ENCODE data around the gene CD82. TPM values are rescaled to one million over a fixed set of nuclear protein-coding genes. Genes with fewer than 3 reads are reported as not detected.
A peak's percentile ranks its signal among the peaks of the same experiment; 100 is the strongest.

CD82 gene
- total and polyA plus RNA-seq, 4 experiments from 2014 or later = 130 to 260 (median 191) TPM

GRCh38 chr11:44565953-44566949 lies 788 bp downstream of the CD82 start:
- H3K27me3 Mint-ChIP-seq = no peaks in the 10 kb centered on the region
- DNase-seq = peak in 1 of 5 donors; percentile 50
- ChIA-PET POLR2A (ENCODE audit: partially characterized antibody) (interaction anchor here (0.6 to 18.5 kb wide), 10 partner anchors 8 to 328 kb away, joined by 3 to 397 read pairs (median 5); no protein-coding TSS in a partner anchor), CTCF (ENCODE audit: partially characterized antibody) (interaction anchor here (1.2 to 22.2 kb wide), 7 partner anchors 8 to 345 kb away, joined by 3 to 699 read pairs (median 17); no protein-coding TSS in a partner anchor)
- peak overlapping the region; percentile 93 to 96 (median 95) for H3K27ac Mint-ChIP-seq
- no peaks in the 10 kb centered on the region for H3K9me3 Mint-ChIP-seq
- Histone ChIP-seq H3K4me3 (ENCODE audit: low read length in 2 of 2) (peak overlapping the region; percentile 59 to 97), H3K4me1 (ENCODE audit: insufficient read depth, low read length) (peaks cover 53% of the 10 kb centered on the region), H3K9me3 (ENCODE audit: control insufficient read depth in 1 of 2, low read length in 2 of 2) (no peaks in the 10 kb centered on the region), H3K27ac (ENCODE audit: low read depth, low read length) (peak overlapping the region; percentile 82), H3K36me3 (ENCODE audit: insufficient read depth, low read length) (no peaks in the 10 kb centered on the region), H3K27me3 (ENCODE audit: insufficient read depth, low read length) (no peaks in the 10 kb centered on the region)
- intact Hi-C loops (cut with micrococcal nuclease) = loop anchor here (1.0 to 10.0 kb wide), 7 partner anchors 9 to 779 kb away; partner anchors contain the start of genes PRDM11 and TSPAN18
- peak overlapping the region; percentile 85 to 94 (median 92) for H3K4me3 Mint-ChIP-seq
- peaks cover 0 to 22% of the 10 kb centered on the region in 2 donors for H3K36me3 Mint-ChIP-seq
- peaks cover 46 to 90% (median 58%) of the 10 kb centered on the region in 4 donors for H3K4me1 Mint-ChIP-seq

- CTCF ChIA-PET (ENCODE audit: partially characterized antibody) = interaction anchor here (2.3 to 22.2 kb wide), 4 partner anchors 9 to 47 kb away, joined by 6 to 699 read pairs (median 59); no protein-coding TSS in a partner anchor
- Histone ChIP-seq H3K27me3 (ENCODE audit: insufficient read depth, low read length) (no peaks in the 10 kb centered on the region), H3K36me3 (ENCODE audit: insufficient read depth, low read length) (no peaks in the 10 kb centered on the region), H3K4me3 (ENCODE audit: low read length in 2 of 2) (peak overlapping the region; percentile 59 to 97), H3K4me1 (ENCODE audit: insufficient read depth, low read length) (peaks cover 62% of the 10 kb centered on the region), H3K9me3 (ENCODE audit: control insufficient read depth in 1 of 2, low read length in 2 of 2) (no peaks in the 10 kb centered on the region), H3K27ac (ENCODE audit: low read depth, low read length) (peak overlapping the region; percentile 82)
- Mint-ChIP-seq H3K4me1 (peaks cover 54 to 96% (median 66%) of the 10 kb centered on the region in 4 donors), H3K36me3 (peaks cover under 1 to 29% of the 10 kb centered on the region in 2 donors), H3K27ac (peak overlapping the region; percentile 93 to 96 (median 95)), H3K4me3 (peak overlapping the region; percentile 85 to 94 (median 92)), H3K27me3 (no peaks in the 10 kb centered on the region), H3K9me3 (no peaks in the 10 kb centered on the region)
- POLR2A ChIA-PET (ENCODE audit: partially characterized antibody) = interaction anchor here (1.0 to 18.5 kb wide), 7 partner anchors 7 to 327 kb away, joined by 3 to 397 read pairs (median 19); no protein-coding TSS in a partner anchor
- intact Hi-C loops (cut with micrococcal nuclease) = loop anchor here (5.0 to 10.0 kb wide), 3 partner anchors 160 to 778 kb away; partner anchors contain the start of genes PRDM11 and TSPAN18
- DNase-seq = peak in 3 of 5 donors; percentile 23 to 76 (median 26)
These were observed 1.8 kb downstream of the CD82 start for GRCh38 chr11:44566952-44567875.

GRCh38 chr11:44567876-44568256 lies 2.4 kb downstream of the CD82 start:
- no peaks in the 10 kb centered on the region for H3K27me3 Mint-ChIP-seq
- Histone ChIP-seq H3K9me3 (ENCODE audit: control insufficient read depth in 1 of 2, low read length in 2 of 2) (no peaks in the 10 kb centered on the region), H3K27ac (ENCODE audit: low read depth, low read length) (peak overlapping the region; percentile 82), H3K4me3 (ENCODE audit: low read length in 2 of 2) (peak overlapping the region; percentile 0 to 97), H3K36me3 (ENCODE audit: insufficient read depth, low read length) (no peaks in the 10 kb centered on the region), H3K4me1 (ENCODE audit: insufficient read depth, low read length) (peaks cover 69% of the 10 kb centered on the region), H3K27me3 (ENCODE audit: insufficient read depth, low read length) (no peaks in the 10 kb centered on the region)
- POLR2A ChIA-PET (ENCODE audit: partially characterized antibody) = interaction anchor here (4.4 to 18.5 kb wide), 3 partner anchors 10 to 46 kb away, joined by 19 to 397 read pairs (median 287); no protein-coding TSS in a partner anchor
- H3K4me1 Mint-ChIP-seq = peaks cover 59 to 98% (median 71%) of the 10 kb centered on the region in 4 donors
- no peaks in the 10 kb centered on the region for H3K9me3 Mint-ChIP-seq
- intact Hi-C loops (cut with micrococcal nuclease) = loop anchor here (2.0 to 10.0 kb wide), 4 partner anchors 15 to 777 kb away; partner anchors contain the start of genes PRDM11 and TSPAN18
- CTCF ChIA-PET (ENCODE audit: partially characterized antibody) = interaction anchor here (12.0 to 22.2 kb wide), 2 partner anchors 10 to 46 kb away, joined by 96 to 699 read pairs; no protein-coding TSS in a partner anchor
- peak overlapping the region; percentile 93 to 96 (median 95) for H3K27ac Mint-ChIP-seq
- peak overlapping the region; percentile 85 to 94 (median 92) for H3K4me3 Mint-ChIP-seq
- DNase-seq = no peak
- H3K36me3 Mint-ChIP-seq = peaks cover 4 to 31% of the 10 kb centered on the region in 2 donors

GRCh38 chr11:44568331-44568657 lies 2.8 kb downstream of the CD82 start:
- peaks cover 64 to 98% (median 76%) of the 10 kb centered on the region in 4 donors for H3K4me1 Mint-ChIP-seq
- Histone ChIP-seq H3K4me1 (ENCODE audit: insufficient read depth, low read length) (peaks cover 73% of the 10 kb centered on the region), H3K27me3 (ENCODE audit: insufficient read depth, low read length) (no peaks in the 10 kb centered on the region), H3K27ac (ENCODE audit: low read depth, low read length) (peak overlapping the region; percentile 82), H3K36me3 (ENCODE audit: insufficient read depth, low read length) (no peaks in the 10 kb centered on the region), H3K9me3 (ENCODE audit: control insufficient read depth in 1 of 2, low read length in 2 of 2) (no peaks in the 10 kb centered on the region), H3K4me3 (ENCODE audit: low read length in 2 of 2) (peak overlapping the region; percentile 0 to 97)
- H3K4me3 Mint-ChIP-seq = peak overlapping the region; percentile 85 to 94 (median 92)
- no peaks in the 10 kb centered on the region for H3K9me3 Mint-ChIP-seq
- H3K27ac Mint-ChIP-seq = peak overlapping the region; percentile 93 to 96 (median 95)
- no peaks in the 10 kb centered on the region for H3K27me3 Mint-ChIP-seq
- ChIA-PET CTCF (ENCODE audit: partially characterized antibody) (interaction anchor here (0.6 to 22.2 kb wide), 5 partner anchors 10 to 284 kb away, joined by 3 to 699 read pairs (median 26); no protein-coding TSS in a partner anchor), POLR2A (ENCODE audit: partially characterized antibody) (interaction anchor here (1.0 to 18.5 kb wide), 8 partner anchors 8 to 512 kb away, joined by 3 to 397 read pairs (median 7); no protein-coding TSS in a partner anchor)
- intact Hi-C loops (cut with micrococcal nuclease) = loop anchor here (2.0 to 10.0 kb wide), 4 partner anchors 15 to 777 kb away; partner anchors contain the start of genes PRDM11 and TSPAN18
- DNase-seq = no peak
- H3K36me3 Mint-ChIP-seq = peaks cover 4 to 32% of the 10 kb centered on the region in 2 donors

- Mint-ChIP-seq H3K27ac (peak overlapping the region; percentile 93 to 96 (median 95)), H3K9me3 (no peaks in the 10 kb centered on the region), H3K27me3 (no peaks in the 10 kb centered on the region), H3K4me1 (peaks cover 69 to 98% (median 79%) of the 10 kb centered on the region in 4 donors), H3K36me3 (peaks cover 4 to 32% of the 10 kb centered on the region in 2 donors), H3K4me3 (peak overlapping the region; percentile 73 to 94 (median 87))
- ChIA-PET POLR2A (ENCODE audit: partially characterized antibody) (interaction anchor here (1.0 to 18.5 kb wide), 10 partner anchors 9 to 511 kb away, joined by 3 to 397 read pairs (median 5); no protein-coding TSS in a partner anchor), CTCF (ENCODE audit: partially characterized antibody) (interaction anchor here (0.6 to 22.2 kb wide), 7 partner anchors 11 to 284 kb away, joined by 3 to 699 read pairs (median 5); no protein-coding TSS in a partner anchor)
- Histone ChIP-seq H3K9me3 (ENCODE audit: control insufficient read depth in 1 of 2, low read length in 2 of 2) (no peaks in the 10 kb centered on the region), H3K4me1 (ENCODE audit: insufficient read depth, low read length) (peaks cover 79% of the 10 kb centered on the region), H3K4me3 (ENCODE audit: low read length in 2 of 2) (peak overlapping the region in 1 of 2 donors; percentile 97), H3K27me3 (ENCODE audit: insufficient read depth, low read length) (no peaks in the 10 kb centered on the region), H3K36me3 (ENCODE audit: insufficient read depth, low read length) (no peaks in the 10 kb centered on the region), H3K27ac (ENCODE audit: low read depth, low read length) (peak overlapping the region; percentile 82)
- intact Hi-C loops (cut with micrococcal nuclease) = loop anchor here (1.0 to 10.0 kb wide), 5 partner anchors 14 to 776 kb away; partner anchors contain the start of genes PRDM11 and TSPAN18
- peak; percentile 81 to 98 (median 84) for DNase-seq
These were observed 3.4 kb downstream of the CD82 start for GRCh38 chr11:44568658-44569473.

Data from CD4-positive, alpha-beta memory T cell (primary cell).